Stimulated activated CD4-positive, alpha-beta T cell treated with anti-CD3 and anti-CD28 coated beads, Interleukin-12 subunit alpha, Interleukin-12 subunit beta, amount 100 ng/mL, for 4 hours (primary cell): ENCODE data around the gene PPP1CB.
"Not testable (repeated sequence)": the region's sequence is repeated elsewhere in the genome, so short reads cannot be mapped to it uniquely, and the experiment has no call there.

ENCODE experiments used
- DNase-seq: peaks from one replicate; pipeline ENCODE4 v3.0.0-alpha.2; 2020

PPP1CB gene

DNA sequence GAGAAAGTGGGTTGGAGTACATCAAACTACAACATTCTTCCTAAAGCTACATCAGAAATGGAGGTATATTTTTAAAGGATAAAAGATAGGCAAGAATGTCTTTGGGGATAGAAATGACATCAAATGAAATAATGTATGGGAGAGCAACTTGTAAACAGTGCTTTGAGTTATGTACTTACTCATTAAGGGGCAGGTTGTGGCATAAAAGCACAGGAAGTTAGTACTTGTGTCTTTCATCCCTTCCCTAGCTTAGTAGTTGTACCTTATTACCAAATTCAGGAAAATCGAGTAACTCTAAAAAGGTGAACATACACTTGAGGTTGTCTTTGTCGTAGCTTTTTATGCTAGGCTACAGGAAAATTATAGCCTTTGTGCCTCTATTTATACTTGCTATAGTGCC, 28.9 kb downstream of the PPP1CB start:
- no peak for DNase-seq

DNA sequence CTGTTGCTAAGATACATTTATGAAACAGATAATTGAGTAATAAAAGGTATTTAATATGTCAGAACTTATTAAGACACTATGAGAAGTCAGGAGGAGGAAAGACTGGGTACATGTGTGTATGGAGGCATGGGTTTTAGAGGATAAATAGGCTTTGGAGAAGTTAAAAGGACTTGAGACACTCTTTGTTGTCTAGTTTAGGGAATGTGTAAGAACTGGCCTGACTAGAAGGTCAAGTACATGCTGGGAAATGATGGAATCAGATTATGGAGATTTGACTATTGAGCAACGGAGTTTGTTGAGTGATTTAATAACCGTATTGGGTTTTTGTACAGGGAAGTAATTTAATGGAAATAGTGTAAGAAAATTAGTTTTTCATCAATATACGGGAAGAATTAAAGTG, 30.8 kb downstream of the PPP1CB start:
- DNase-seq = no peak

DNA sequence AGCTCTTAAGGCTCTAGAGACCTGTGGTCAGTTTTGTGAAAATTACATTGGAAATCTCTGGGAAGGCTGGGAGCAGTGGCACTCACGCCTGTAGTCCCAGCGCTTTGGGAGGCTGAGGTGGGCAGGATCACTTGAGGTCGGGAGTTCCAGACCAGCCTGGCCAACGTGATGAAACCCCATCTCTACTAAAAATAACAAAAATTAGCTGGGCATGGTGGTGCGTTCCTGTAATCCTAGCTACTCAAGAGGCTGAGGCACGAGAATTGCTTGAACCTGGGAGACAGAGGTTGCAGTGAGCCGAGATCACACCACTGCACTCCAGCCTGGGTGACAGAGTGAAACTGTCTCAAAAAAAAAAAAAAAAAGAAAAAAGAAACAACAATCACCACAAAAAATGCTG, 32.9 kb downstream of the PPP1CB start:
- not testable (repeated sequence) for DNase-seq

DNA sequence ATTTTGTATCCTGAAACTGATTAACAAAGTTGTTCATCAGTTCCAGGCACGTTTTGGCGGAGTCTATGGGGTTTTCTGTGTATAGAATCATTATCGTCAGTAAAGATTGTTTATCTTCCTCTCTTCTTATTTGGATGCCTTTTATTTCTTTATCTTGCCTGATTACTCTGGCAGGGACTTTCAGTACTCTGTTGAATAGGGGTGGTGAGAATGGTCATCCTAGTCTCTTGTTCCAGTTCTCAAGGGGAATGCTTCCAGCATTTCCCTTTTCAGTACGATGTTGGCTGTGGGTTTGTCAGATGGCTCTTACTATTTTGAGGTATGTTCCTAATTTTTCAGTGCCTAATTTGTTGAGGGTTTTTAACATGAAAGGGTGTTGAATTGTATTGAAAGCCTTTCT, 45.0 kb downstream of the PPP1CB start:
- DNase-seq = no peak

DNA sequence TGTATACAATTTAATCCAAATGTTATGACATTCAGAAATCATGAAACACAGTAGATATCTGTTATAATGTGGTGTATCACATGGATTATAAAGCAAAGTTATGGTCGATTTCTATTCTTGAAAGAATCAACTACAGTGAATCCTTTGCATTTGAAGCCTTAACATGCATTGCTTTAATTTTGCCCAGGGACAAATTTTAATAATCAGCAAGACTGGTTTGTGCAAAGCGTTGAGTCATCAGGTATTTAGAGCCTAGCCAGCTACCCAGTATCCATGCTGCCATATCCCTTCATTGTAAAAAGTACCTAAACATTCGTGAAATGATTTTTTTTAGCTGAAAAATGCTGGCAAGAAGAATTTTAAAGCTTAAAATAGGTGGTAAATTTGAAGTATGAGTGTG, 50.1 kb downstream of the PPP1CB start:
- no peak for DNase-seq

DNA sequence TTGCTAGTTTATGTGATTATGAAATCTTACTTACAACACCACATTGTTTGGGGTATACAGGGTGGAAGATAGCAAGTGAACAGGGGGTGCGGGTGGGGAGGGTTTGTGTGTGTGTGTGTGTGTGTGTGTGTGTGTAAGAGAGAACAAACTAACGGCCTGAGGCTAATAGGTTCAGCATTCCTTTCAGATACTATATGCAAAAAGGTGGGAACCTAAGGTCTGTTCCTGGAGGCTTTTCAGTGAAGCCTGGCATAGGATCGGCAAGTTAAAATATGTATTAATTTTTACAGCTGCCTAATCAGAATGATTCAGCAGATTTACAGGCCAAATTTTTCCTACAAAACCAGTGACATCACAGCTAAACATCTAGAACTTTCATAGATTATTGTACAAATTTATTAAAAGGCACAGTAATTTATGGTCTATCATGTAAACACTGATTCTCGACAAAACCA, 51.4 kb downstream of the PPP1CB start:
- no peak for DNase-seq

DNA sequence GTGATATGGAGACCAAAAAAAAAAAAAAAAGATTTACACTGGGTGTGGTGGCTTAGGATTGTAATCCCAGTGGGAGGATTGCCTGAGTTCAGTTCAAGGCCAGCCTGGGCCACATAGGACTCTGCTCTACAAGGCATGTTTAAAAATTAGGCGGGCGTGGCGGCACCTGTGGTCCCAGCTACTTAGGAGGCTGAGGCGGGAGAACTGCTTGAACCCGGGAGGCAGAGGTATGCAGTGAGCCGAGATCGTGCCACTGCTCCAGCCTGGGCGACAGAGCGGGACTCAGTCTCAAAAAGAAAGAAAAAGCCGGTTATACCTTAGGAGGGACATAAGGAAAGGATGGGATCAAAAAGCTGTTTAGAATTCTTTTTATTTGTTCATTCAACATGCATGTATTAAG, 58.3 kb downstream of the PPP1CB start:
- no peak for DNase-seq

DNA sequence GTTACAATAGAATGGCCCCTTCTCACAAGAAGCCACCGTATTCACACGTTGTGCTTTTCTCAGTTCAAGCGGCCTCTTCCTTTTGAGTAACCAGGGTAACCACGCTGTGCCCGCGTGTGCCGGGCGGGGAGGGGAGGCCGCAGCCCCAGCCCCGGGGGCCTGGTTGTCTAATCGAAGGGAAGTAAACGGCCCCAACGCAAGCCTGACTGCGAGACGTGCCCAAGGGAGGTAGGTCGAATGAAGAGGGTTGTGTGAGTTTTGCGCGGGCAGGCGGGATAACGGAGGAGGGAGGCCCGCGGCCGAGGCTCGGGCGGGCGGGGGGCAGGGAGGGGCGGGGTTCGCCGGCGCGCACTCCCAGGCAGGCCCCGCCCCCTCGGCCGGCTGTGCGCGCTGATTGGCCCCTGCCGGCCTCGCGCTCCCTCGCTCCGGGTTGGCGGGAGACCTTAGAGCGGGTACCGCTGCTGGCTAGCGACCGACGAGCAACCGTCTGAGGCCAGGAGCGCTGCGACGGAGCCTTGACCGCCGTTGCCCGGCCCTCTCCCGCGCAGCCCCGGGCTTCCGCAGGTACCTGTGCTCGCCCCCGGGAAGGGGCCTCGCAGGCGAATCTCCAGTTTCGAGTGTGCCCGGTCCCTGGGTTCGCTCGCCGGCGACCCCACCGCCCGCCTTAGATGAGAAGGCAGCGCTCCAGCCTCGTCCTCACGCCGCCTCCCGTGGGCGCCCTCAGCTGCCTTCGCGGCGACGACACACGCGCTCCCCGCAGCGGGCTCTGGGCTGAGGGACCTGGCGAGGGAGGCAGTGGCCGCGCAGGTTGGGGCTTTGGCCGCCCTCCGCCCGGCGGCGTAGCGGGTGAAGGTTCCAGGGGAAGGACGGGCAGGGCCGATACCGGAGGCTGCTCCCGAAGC, 59.0 kb downstream of the PPP1CB start, which contains the start of gene SPDYA:
SPDYA (plus strand) TSS at position 451 of the 902 bp plus-strand sequence. CDS start 5,181 bp downstream, outside the sequence.
- DNase-seq = peak; percentile 80

DNA sequence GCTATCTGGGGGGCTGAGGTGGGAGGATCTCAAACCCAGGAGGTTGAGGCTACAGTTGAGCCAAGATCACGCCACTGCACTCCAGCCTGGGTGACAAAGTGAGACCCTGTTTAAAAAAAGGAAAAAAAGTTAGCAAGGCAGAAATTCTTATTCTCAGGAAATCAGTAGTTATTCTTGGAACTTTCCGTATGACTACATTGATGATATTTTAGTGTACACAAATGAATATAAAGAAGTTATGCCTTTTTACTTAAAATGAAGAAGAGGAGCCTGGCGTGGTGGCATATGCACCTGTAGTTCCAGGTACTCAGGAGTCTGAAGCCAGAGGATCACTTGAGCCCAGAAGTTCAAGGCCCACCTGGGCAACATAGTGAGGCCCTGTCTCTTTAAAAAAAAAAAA, 66.4 kb downstream of the PPP1CB start:
- no peak for DNase-seq

DNA sequence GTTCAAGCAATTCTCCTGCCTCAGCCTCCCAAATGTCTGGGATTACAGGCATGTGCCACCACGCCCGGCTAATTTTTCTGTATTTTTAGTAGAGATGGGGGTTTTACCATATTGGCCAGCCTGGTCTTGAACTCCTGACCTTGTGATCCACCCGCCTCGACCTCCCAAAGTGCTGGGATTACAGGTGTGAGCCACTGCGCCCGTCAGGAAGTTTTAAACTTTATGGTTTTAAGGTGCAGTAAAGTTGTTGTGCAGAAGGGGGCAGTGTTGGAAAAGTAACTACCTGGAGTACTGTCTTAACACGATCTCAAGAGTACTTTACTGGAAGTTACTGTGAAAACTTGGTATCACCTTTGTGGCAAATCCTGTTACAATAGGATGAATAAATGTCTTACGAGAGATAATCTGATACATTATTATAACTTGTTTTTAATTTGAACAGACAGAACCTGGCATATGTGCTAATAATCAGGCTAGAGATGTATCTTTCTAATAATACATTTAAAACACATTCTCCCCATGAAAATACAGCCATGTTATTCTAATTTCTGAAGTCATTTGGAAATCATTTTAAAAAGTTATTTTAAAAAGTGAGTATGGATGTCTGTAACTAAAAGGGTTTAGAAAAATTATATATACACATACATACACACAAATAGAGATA, 69.8 kb downstream of the PPP1CB start:
- DNase-seq = peak; percentile 27

DNA sequence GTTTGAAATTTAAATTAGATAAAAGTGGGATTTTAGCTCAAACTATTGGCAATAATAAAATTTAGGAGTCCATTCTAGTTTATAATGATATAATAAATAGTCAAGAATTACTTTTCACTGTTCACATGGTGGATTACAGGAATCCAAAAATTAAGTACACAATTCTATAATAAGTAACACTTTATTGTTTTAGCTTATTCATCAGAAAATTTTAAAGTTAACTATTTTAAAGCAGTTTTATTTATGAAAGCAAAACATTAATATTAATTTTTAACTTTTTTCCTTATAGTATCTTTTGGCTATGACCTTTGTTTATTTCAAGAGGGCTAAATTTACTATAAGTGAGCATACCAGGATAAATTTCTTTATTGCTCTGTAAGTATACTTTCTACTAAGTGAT, 70.4 kb downstream of the PPP1CB start:
- no peak for DNase-seq

DNA sequence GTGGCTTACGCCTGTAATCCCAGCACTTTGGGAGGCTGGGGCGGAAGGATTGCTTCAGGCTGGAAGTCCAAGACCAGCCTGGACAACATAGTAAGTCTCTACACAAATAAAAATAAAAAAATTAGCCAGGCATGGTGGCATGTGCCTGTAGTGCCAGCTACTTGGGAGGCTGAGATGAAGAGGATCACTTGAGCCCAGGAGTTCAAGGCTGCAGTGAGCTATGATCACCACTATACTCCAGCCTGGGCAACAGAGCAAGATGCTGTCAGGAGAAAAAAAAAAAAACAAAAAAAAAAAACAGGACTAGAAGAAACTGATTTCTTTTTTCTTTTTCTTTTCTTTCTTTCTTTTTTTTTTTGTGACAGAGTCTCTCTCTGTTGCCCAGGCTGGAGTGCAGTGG, 72.6 kb downstream of the PPP1CB start:
- DNase-seq = no peak

DNA sequence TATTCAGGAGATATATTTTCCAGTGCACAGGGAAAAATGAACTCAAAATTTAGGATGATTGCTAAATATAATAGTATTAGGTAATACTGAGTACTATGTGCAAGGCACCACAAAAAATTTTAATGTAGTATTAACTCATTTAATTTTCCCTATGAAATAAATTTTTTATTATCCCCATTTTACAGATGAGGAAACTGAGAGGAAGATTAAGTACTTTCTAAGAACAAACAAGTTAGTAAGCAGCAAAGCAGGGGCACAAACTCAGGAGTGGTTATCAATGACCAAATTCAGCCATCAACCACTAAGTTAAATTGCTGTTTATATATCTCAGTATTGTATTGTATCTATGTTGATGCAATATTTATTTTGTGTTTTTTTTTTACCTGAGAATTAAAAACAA, 73.2 kb downstream of the PPP1CB start:
- DNase-seq = no peak

DNA sequence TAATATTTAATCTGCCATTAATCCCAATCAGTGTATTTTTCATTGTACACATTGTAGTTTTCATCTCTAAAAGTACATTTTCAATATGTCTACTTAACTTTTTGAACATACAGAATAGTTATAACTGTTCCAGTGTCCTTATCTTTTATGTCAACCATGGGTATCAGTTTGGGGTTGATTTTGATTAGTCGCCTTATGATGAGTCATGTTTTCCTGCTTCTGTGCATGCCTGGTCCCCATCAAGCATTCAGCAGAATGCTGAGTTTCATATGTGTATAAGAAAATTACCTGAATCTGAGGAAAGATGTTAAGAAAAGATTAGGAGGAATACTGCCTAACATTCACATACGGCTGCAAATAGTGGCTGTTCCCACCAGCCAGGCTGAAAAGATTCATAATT, 76.8 kb downstream of the PPP1CB start:
- no peak for DNase-seq

DNA sequence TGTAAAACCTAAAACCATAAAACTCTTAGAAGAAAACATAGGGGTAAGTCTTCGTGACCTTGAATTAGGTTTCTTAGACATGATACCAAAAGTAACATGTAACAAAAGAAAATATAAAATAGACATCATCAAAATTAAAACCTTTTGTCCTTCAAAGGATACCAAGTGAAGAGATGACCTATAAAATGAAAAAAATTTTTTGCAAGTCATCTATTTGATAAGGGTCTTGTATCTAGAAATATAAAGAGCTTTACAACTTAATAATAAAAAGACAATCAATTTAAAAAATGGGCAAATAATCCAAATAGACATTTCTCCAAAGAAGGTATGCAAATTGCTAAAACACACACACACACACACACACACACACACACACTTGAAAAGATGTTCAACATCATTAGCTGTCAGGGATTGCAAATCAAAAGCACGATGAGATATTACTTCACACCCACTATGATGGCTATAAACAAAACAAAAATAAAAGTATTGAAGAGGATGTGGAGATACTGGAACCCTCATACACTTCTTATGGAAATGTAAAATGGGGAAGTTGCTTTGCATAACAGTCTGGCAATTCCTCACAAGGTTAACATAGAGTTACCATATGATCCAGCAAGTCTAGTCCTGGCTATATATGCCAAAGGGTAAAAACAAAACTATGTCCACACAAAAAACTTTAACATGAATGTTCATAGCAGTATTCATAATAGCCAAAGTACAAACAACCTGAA, 82.3 kb downstream of the PPP1CB start:
- no peak for DNase-seq

DNA sequence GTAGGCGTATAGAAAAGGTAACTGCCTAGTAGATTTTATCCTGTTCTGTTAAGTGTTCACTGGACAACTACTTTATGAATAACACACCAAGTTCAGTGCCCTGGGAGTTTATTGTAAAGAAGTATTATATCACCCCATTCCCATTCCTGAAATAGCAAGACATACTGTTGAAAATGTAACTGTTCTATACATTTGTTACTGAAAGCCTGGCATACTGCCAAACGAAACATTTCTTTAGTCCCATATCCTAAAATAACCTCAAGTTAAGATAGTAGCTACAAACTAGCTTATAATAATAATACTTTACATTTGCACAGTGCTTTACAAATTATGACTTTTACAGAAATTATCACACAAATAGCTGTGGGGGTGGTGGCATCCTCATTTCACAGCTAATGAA, 84.2 kb downstream of the PPP1CB start:
- DNase-seq = no peak

DNA sequence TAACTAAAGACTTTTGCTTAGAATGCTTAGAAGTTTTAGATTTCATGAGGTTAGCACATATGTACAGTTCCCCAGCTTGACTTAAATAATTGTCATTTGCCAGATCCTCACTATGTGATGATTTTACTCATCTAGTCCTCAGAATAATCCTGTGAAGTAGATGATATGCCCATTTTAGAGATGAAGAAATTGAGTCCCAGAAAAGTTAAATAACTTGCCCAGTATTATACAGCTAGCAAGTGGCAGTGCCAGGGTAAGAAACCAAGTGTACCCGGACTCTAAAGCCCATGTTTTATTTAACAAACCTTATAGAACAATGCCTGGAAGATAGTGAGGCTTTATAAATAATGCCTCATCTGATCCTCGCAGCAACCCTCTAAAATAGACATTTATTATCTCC, 87.3 kb downstream of the PPP1CB start:
- DNase-seq = no peak

DNA sequence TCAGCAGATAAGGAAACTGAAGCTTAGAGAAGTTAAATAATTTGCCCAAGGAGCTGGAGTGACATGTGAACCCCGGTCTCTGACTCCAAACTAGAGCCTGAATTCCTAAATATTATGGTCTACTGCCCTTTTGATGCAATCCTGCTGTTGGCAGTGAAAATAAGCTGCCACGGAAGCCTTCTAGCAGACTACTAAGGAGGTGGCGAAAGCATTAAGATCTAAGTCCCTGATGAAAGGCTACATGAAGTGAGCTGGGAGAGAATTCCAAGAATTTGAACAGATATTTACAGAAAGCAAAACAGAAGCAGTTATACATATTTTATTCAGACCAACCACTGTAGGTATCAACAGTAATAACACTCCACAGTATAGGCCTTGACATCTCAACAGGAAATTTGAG, 90.4 kb downstream of the PPP1CB start:
- DNase-seq = no peak
